B cell (primary cell): ENCODE measurements around the gene SPAG6. TPM values are rescaled to one million over a fixed set of nuclear protein-coding genes. Genes with fewer than 3 reads are reported as not detected.

Experiments used
- ATAC-seq: fragments of 200-7000 bp; cut with Tn5 transposase; one replicate; pipeline ENCODE4 v1.10.0; 2021; ENCODE audit warnings: low read depth, mild to moderate bottlenecking, moderate number of reproducible peaks, moderate library complexity
- CTCF ChIA-PET: fragments of 350-600 bp; sonication (Branson Sonifier 250); formaldehyde crosslinking; loops from one replicate; lab custom pipeline; 2021; ENCODE audit warnings: antibody characterized with exemption, inconsistent platforms; lab: Charles Lee
- POLR2A ChIA-PET: fragments of 350-600 bp; sonication (Branson Sonifier 250); formaldehyde crosslinking; loops from one replicate; lab custom pipeline; 2021; ENCODE audit warnings: antibody characterized with exemption; lab: Charles Lee
- DNase-seq: peaks from one replicate; pipeline ENCODE4 v3.0.0; 2013
- H2AFZ ChIP-seq: 2 replicates; pipeline ENCODE4 v1.6.1; 2012; ENCODE audit warnings: mild to moderate bottlenecking, low read depth, low read length; ENCODE audit not compliant: insufficient read depth, poor library complexity, severe bottlenecking
- H3K27ac ChIP-seq, 2 donors: 1 replicate in 1 of 2; 2 replicates in 1 of 2; pipeline ENCODE4 v1.5.1; 2012 to 2013; ENCODE audit warnings: low read length in 2 of 2, mild to moderate bottlenecking in 2 of 2, moderate library complexity in 1 of 2
- H3K27me3 ChIP-seq, 4 experiments: fragments of 200-600 bp in 1 of 4; sonication (generic) in 1 of 4; replicated peaks in 1 of 4; 1 replicate in 2 of 4; 2 replicates in 2 of 4; pipeline versions ENCODE4 v1.6.1 to v1.7.0; 2013 to 2016; ENCODE audit warnings: low read length in 3 of 4, mild to moderate bottlenecking in 2 of 4, mixed read lengths in 1 of 4, moderate library complexity in 1 of 4; ENCODE audit not compliant: insufficient read depth in 4 of 4, control insufficient read depth in 3 of 4; ENCODE audit errors: control extremely low read depth in 1 of 4
- H3K36me3 ChIP-seq, 2 experiments: replicated peaks in 1 of 2; 1 replicate in 1 of 2; 2 replicates in 1 of 2; pipeline versions ENCODE4 v1.6.1 to v1.7.1; 2013; ENCODE audit warnings: low read length in 1 of 2; ENCODE audit not compliant: insufficient read depth in 2 of 2, control insufficient read depth in 1 of 2; ENCODE audit errors: control extremely low read depth in 1 of 2, extremely low read depth in 1 of 2
- H3K4me1 ChIP-seq, 2 donors: fragments of 200-600 bp in 1 of 2; sonication (generic) in 1 of 2; 1 replicate in 1 of 2; 2 replicates in 1 of 2; pipeline versions ENCODE4 v1.5.1 to v1.6.1; 2013 to 2017; ENCODE audit warnings: low read length in 2 of 2; ENCODE audit not compliant: control insufficient read depth in 2 of 2, insufficient read depth in 2 of 2
- H3K4me2 ChIP-seq: replicated peaks from 2 replicates; pipeline ENCODE3; 2012; ENCODE audit warnings: mild to moderate bottlenecking, low read depth, low read length; ENCODE audit not compliant: poor library complexity, severe bottlenecking
- H3K4me3 ChIP-seq, 5 experiments: fragments of 200-600 bp in 1 of 5; sonication (generic) in 1 of 5; 1 replicate in 3 of 5; 2 replicates in 2 of 5; pipeline versions ENCODE4 v1.5.1 to v1.7.0; 2011 to 2016; ENCODE audit warnings: low read length in 4 of 5, mild to moderate bottlenecking in 4 of 5, low read depth in 2 of 5, control low read depth in 1 of 5, moderate library complexity in 1 of 5; ENCODE audit not compliant: insufficient read depth in 1 of 5; ENCODE audit errors: control extremely low read depth in 1 of 5, extremely low read depth in 1 of 5
- H3K79me2 ChIP-seq: fragments of 200-600 bp; sonication (generic); one replicate; pipeline ENCODE4 v1.6.0; 2016; ENCODE audit warnings: low read length; ENCODE audit not compliant: control insufficient read depth, insufficient read depth
- H3K9ac ChIP-seq: fragments of 200-600 bp; sonication (generic); 2 replicates; pipeline ENCODE4 v1.6.1; 2017; ENCODE audit warnings: mild to moderate bottlenecking, low read length, moderate library complexity
- H3K9me3 ChIP-seq, 3 donors: one replicate each; pipeline versions ENCODE4 v1.6.1 to v1.7.1; 2013; ENCODE audit warnings: low read length in 2 of 3; ENCODE audit not compliant: control insufficient read depth in 2 of 3, insufficient read depth in 1 of 3; ENCODE audit errors: control extremely low read depth in 1 of 3
- H4K20me1 ChIP-seq: 2 replicates; pipeline ENCODE4 v1.6.0; 2012; ENCODE audit warnings: mild to moderate bottlenecking, low read length; ENCODE audit not compliant: insufficient read depth, control insufficient read depth, poor library complexity, severe bottlenecking
- H3K27ac Mint-ChIP-seq: one replicate; pipeline ENCODE4 v1.8.0; 2021; ENCODE audit warnings: mixed read lengths
- H3K27me3 Mint-ChIP-seq: one replicate; pipeline ENCODE4 v1.8.0; 2021; ENCODE audit warnings: mixed read lengths
- H3K4me1 Mint-ChIP-seq: one replicate; pipeline ENCODE4 v1.8.0; 2021; ENCODE audit warnings: mixed read lengths
- H3K4me3 Mint-ChIP-seq: one replicate; pipeline ENCODE4 v1.8.0; 2021; ENCODE audit warnings: mixed read lengths
- H3K9me3 Mint-ChIP-seq: one replicate; pipeline ENCODE4 v1.8.0; 2022; ENCODE audit warnings: mixed read lengths; ENCODE audit not compliant: insufficient read depth
- EZH2 ChIP-seq: IDR thresholded peaks from 2 replicates; pipeline ENCODE4 v1.6.1; 2012; ENCODE audit warnings: borderline replicate concordance, low read depth, mild to moderate bottlenecking, moderate library complexity, low read length; ENCODE audit not compliant: insufficient read depth, poor library complexity, severe bottlenecking
- whole genome bisulfite sequencing: methylation state at CpG from one replicate; pipeline ENCODE4 v1.1.5; 2013; ENCODE audit warnings: missing lambda C conversion rate; ENCODE audit not compliant: insufficient coverage; 5-methylcytosine and 5-hydroxymethylcytosine counted together
- intact Hi-C: fragments of 100-400 bp; cut with micrococcal nuclease; formaldehyde crosslinking; loops from one replicate; pipeline ENCODE4 v1.10.0; 2022
- polyA plus RNA-seq: library from polyadenylated mRNA; depleted of rRNA; stranded (reverse); fragments of >200 nt; gene quantifications from 2 replicates; pipeline ENCODE4 v1.2.3, GENCODE V29; 2012
- small RNA-seq: library from RNA; depleted of rRNA; stranded (forward); fragments of <200 nt; gene quantifications from one replicate; pipeline ENCODE3, GENCODE V24; 2012; ENCODE audit warnings: low replicate concordance, low read depth; ENCODE audit not compliant: insufficient read length
- total RNA-seq, 2 donors: library from RNA; stranded (reverse); fragments of 120-200 nt in 1 of 2; gene quantifications; 1 replicate in 1 of 2; 2 replicates in 1 of 2; pipeline versions ENCODE4 v1.2.3 to v1.2.4, GENCODE V29; 2013 to 2022
- TF ChIP-seq, protein P1 (sequence below): fragments of 200-600 bp; IDR thresholded peaks from one replicate; pipeline ENCODE4 v1.8.0; 2022; ENCODE audit warnings: antibody characterized with exemption, mild to moderate bottlenecking

Gene SPAG6
- total and polyA plus RNA-seq, 2 donors (not counting 1 experiment from before 2014, with no cell fraction given): not detected

DNA sequence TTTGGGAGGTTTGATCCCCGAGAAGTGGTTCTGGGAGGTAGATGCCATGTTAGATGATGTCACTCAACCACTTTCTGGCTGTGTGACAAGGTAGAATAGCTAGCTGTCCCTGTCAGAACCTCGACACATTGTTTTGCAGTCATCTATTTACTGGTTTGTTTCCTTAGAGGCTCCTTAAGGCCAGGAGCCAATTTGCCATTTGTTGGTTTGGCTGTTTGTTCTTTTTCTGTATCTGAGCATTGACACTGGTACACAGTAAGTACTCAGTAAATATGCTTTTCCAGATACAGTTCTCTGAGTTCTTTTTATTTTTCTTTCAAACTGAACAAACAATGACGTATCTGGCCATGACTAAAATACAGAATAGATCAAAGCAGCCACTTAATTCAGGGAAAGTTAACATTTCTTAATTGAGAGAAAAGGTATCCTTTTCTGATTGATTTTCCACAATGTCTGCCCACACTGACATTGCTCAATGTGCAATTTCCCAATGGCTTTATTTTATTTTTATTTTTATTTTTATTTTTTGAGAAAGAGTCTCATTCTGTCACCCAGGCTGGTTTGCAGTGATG is 121.6 kb downstream of the SPAG6 start:
- Mint-ChIP-seq H3K9me3 (no peaks in the 10 kb centered on the region), H3K27ac (no peak overlapping the region), H3K27me3 (peaks cover 6% of the 10 kb centered on the region), H3K4me3 (no peak overlapping the region), H3K4me1 (peaks cover 13% of the 10 kb centered on the region)
- no peak overlapping the region for H3K4me2 ChIP-seq
- no peak for TF ChIP-seq EZH2
- TF ChIP-seq, protein P1, sequence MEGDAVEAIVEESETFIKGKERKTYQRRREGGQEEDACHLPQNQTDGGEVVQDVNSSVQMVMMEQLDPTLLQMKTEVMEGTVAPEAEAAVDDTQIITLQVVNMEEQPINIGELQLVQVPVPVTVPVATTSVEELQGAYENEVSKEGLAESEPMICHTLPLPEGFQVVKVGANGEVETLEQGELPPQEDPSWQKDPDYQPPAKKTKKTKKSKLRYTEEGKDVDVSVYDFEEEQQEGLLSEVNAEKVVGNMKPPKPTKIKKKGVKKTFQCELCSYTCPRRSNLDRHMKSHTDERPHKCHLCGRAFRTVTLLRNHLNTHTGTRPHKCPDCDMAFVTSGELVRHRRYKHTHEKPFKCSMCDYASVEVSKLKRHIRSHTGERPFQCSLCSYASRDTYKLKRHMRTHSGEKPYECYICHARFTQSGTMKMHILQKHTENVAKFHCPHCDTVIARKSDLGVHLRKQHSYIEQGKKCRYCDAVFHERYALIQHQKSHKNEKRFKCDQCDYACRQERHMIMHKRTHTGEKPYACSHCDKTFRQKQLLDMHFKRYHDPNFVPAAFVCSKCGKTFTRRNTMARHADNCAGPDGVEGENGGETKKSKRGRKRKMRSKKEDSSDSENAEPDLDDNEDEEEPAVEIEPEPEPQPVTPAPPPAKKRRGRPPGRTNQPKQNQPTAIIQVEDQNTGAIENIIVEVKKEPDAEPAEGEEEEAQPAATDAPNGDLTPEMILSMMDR: no peak
- H3K36me3 ChIP-seq: no peaks in the 10 kb centered on the region
- DNase-seq (no peak), ATAC-seq (no peak)
- no peaks in the 10 kb centered on the region for H3K79me2 ChIP-seq
- ChIA-PET CTCF (no interaction called here), POLR2A (interaction anchor here (0.6 kb wide), 1 partner anchor 16 kb away, joined by 8 read pairs; no protein-coding TSS in a partner anchor)
- H3K9me3 ChIP-seq: no peaks in the 10 kb centered on the region
- no peak overlapping the region for H2AFZ ChIP-seq
- no peaks in the 10 kb centered on the region for H4K20me1 ChIP-seq
- WGBS: 80% methylated on average over 1 of the region's 3 CpGs
- peaks cover 0 to 9% (median under 1%) of the 10 kb centered on the region in 4 experiments for H3K27me3 ChIP-seq
- H3K4me3 ChIP-seq: no peak overlapping the region
- intact Hi-C loops: no loop called here
- no peak overlapping the region for H3K9ac ChIP-seq
- peaks cover 6 to 8% of the 10 kb centered on the region in 2 donors for H3K4me1 ChIP-seq
- no peak overlapping the region for H3K27ac ChIP-seq

Small RNA genes within 50 kb of the gene (small RNA-seq; reads per million reads assigned to genes)
- gene AL158211.3: not detected

Other genes with a start within 250 kb of the SPAG6 start
- gene EBLN1, start 127.5 kb upstream of the SPAG6 start, total RNA-seq: not detected in 2 replicates
- gene EBLN1, start 127.5 kb upstream of the SPAG6 start, polyA plus RNA-seq: not detected in 2 replicates
- 74.3 and 78.0 TPM in 2 replicates for gene COMMD3, start 29.1 kb upstream of the SPAG6 start, total RNA-seq
- gene COMMD3, start 29.1 kb upstream of the SPAG6 start, polyA plus RNA-seq: 46.0 and 53.5 TPM in 2 replicates
- gene BMI1, start 24.4 kb upstream of the SPAG6 start, total RNA-seq: 72.4 and 83.8 TPM in 2 replicates
- 18.0 and 28.0 TPM in 2 replicates for gene BMI1, start 24.4 kb upstream of the SPAG6 start, polyA plus RNA-seq